ENCODE results near the gene TCF4.

Gene TCF4

DNA sequence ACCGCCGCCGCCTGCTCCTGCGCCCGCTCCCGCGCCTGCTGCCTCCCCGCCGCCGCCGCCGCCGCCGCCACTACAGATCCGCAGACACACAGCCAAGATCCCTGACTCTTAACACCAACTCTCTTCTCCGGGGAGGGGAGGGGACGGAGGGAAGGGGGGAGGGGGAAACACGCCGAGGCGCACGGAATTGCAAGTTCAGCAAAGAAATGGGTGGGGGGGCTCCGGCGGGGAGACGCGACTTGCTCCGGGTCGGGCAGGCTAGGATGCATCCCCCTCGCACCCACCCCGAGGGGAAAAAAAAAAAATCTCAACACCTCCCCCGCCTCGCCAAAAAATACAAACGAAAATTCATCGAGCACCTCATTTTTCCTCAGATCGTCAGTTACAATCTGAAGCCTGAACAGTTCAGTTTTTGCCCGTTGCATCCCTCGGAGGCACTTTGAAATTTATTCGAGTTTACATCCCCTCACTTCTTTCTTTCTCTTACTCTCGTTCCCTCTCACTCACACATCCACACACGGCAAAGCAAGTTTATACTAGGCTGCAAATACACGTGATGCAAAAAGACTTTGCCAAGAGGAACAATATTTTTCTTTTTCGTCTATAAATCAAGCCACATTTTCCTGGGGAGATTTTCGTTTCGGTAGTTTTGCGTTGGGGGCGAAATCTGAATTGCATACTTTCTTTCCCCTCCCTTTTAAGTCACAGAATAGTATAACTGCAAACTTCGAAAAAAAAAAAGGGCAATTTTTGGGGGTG is at the start of gene TCF4:
TSS of gene TCF4 (minus strand) at position 82 of the 759 bp plus-strand sequence. CDS start 1,076 bp downstream, outside the sequence.
- Histone ChIP-seq H3K4me3 (ENCODE audit: low read depth in 1 of 2, low read length in 2 of 2) (peak within 1 kb of the TSS; percentile 63 to 75), H3K9me3 (ENCODE audit: control insufficient read depth in 1 of 2, low read length in 2 of 2) (no peaks in the 10 kb centered on the region), H3K36me3 (ENCODE audit: control insufficient read depth in 1 of 2, insufficient read depth in 2 of 2, low read length in 2 of 2) (no peaks in the 10 kb centered on the region), H3K9ac (ENCODE audit: low read depth in 1 of 2, low read length in 2 of 2) (peak within 1 kb of the TSS in 1 of 2 donors; percentile 39), H3K4me1 (ENCODE audit: control insufficient read depth in 1 of 2, insufficient read depth in 2 of 2, low read length in 2 of 2) (no peaks in the 10 kb centered on the region), H3K27ac (ENCODE audit: low read depth, low read length) (peak within 1 kb of the TSS; percentile 50), H3K27me3 (ENCODE audit: control insufficient read depth in 1 of 2, insufficient read depth in 2 of 2, low read length in 2 of 2) (peaks cover 0 to 20% of the 10 kb centered on the region in 2 donors)

- no peak overlapping the region for H3K9ac ChIP-seq (ENCODE audit: low read depth in 1 of 2, low read length in 2 of 2)
- no peaks in the 10 kb centered on the region for H3K9me3 ChIP-seq (ENCODE audit: control insufficient read depth in 1 of 2, low read length in 2 of 2)
- no peak overlapping the region for H3K27ac ChIP-seq (ENCODE audit: low read depth, low read length)
- H3K4me1 ChIP-seq (ENCODE audit: control insufficient read depth in 1 of 2, insufficient read depth in 2 of 2, low read length in 2 of 2) = no peaks in the 10 kb centered on the region
- H3K4me3 ChIP-seq (ENCODE audit: low read depth in 1 of 2, low read length in 2 of 2) = no peak overlapping the region
- H3K36me3 ChIP-seq (ENCODE audit: control insufficient read depth in 1 of 2, insufficient read depth in 2 of 2, low read length in 2 of 2) = no peaks in the 10 kb centered on the region
- H3K27me3 ChIP-seq (ENCODE audit: control insufficient read depth in 1 of 2, insufficient read depth in 2 of 2, low read length in 2 of 2) = no peaks in the 10 kb centered on the region
Measured at GRCh38 chr18:55637204-55637603, 49.2 kb upstream of the TCF4 start.

- no peaks in the 10 kb centered on the region for H3K4me1 ChIP-seq (ENCODE audit: control insufficient read depth in 1 of 2, insufficient read depth in 2 of 2, low read length in 2 of 2)
- no peaks in the 10 kb centered on the region for H3K36me3 ChIP-seq (ENCODE audit: control insufficient read depth in 1 of 2, insufficient read depth in 2 of 2, low read length in 2 of 2)
- no peaks in the 10 kb centered on the region for H3K27me3 ChIP-seq (ENCODE audit: control insufficient read depth in 1 of 2, insufficient read depth in 2 of 2, low read length in 2 of 2)
- no peak overlapping the region for H3K27ac ChIP-seq (ENCODE audit: low read depth, low read length)
- no peaks in the 10 kb centered on the region for H3K9me3 ChIP-seq (ENCODE audit: control insufficient read depth in 1 of 2, low read length in 2 of 2)
- no peak overlapping the region for H3K4me3 ChIP-seq (ENCODE audit: low read depth in 1 of 2, low read length in 2 of 2)
- no peak overlapping the region for H3K9ac ChIP-seq (ENCODE audit: low read depth in 1 of 2, low read length in 2 of 2)
Measured at GRCh38 chr18:55635439-55635838, 47.4 kb upstream of the TCF4 start.

GRCh38 chr18:55634545-55634944 is 46.6 kb upstream of the TCF4 start:
- H3K36me3 ChIP-seq (ENCODE audit: control insufficient read depth in 1 of 2, insufficient read depth in 2 of 2, low read length in 2 of 2) = no peaks in the 10 kb centered on the region
- no peak overlapping the region for H3K9ac ChIP-seq (ENCODE audit: low read depth in 1 of 2, low read length in 2 of 2)
- H3K4me1 ChIP-seq (ENCODE audit: control insufficient read depth in 1 of 2, insufficient read depth in 2 of 2, low read length in 2 of 2) = no peaks in the 10 kb centered on the region
- no peak overlapping the region for H3K27ac ChIP-seq (ENCODE audit: low read depth, low read length)
- H3K27me3 ChIP-seq (ENCODE audit: control insufficient read depth in 1 of 2, insufficient read depth in 2 of 2, low read length in 2 of 2) = no peaks in the 10 kb centered on the region
- H3K9me3 ChIP-seq (ENCODE audit: control insufficient read depth in 1 of 2, low read length in 2 of 2) = no peaks in the 10 kb centered on the region
- H3K4me3 ChIP-seq (ENCODE audit: low read depth in 1 of 2, low read length in 2 of 2) = no peak overlapping the region

DNA sequence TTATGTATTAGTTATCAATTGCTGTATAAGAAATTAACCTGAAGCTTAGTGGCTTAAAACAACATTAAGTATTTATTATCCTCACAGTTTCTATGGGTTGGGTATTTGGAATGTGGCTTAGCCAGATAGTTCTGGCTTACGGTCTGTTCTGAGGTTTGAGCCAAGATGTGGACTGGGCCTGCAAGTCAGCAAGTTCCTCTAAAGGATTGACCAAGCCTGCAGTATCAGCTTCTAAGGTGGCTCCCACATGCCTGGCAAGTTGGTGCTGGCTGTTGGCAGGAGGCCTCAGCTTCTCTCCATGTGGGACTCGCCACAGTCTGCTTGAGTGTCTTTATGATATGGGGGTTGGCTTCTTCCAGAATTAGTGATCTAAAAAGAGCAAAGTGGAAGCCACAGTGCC is 45.0 kb upstream of the TCF4 start:
- H3K9me3 ChIP-seq (ENCODE audit: control insufficient read depth in 1 of 2, low read length in 2 of 2) = no peaks in the 10 kb centered on the region
- H3K27me3 ChIP-seq (ENCODE audit: control insufficient read depth in 1 of 2, insufficient read depth in 2 of 2, low read length in 2 of 2) = no peaks in the 10 kb centered on the region
- no peak overlapping the region for H3K9ac ChIP-seq (ENCODE audit: low read depth in 1 of 2, low read length in 2 of 2)
- no peak overlapping the region for H3K27ac ChIP-seq (ENCODE audit: low read depth, low read length)
- no peaks in the 10 kb centered on the region for H3K4me1 ChIP-seq (ENCODE audit: control insufficient read depth in 1 of 2, insufficient read depth in 2 of 2, low read length in 2 of 2)
- H3K36me3 ChIP-seq (ENCODE audit: control insufficient read depth in 1 of 2, insufficient read depth in 2 of 2, low read length in 2 of 2) = no peaks in the 10 kb centered on the region
- H3K4me3 ChIP-seq (ENCODE audit: low read depth in 1 of 2, low read length in 2 of 2) = no peak overlapping the region

DNA sequence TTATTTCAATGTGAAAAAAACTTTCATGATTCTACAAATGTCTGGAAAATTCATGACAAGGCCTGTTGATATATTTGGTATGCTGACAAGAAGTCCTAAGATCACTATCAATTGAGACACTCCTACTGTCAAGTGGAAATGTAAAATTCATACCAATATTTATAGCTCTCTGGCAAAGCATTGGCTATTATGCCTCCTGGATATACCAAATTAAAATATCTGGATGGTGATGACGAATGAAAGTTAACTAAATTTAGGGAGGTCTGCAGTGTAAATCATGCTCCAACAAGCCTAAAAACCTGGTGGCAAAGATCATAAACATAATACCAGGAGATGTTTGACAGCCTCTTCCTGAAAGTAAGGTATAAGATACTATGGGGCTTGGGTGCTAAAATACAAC is 41.1 kb upstream of the TCF4 start:
- Histone ChIP-seq H3K9ac (ENCODE audit: low read depth in 1 of 2, low read length in 2 of 2) (no peak overlapping the region), H3K27ac (ENCODE audit: low read depth, low read length) (no peak overlapping the region), H3K27me3 (ENCODE audit: control insufficient read depth in 1 of 2, insufficient read depth in 2 of 2, low read length in 2 of 2) (no peaks in the 10 kb centered on the region), H3K4me3 (ENCODE audit: low read depth in 1 of 2, low read length in 2 of 2) (no peak overlapping the region), H3K36me3 (ENCODE audit: control insufficient read depth in 1 of 2, insufficient read depth in 2 of 2, low read length in 2 of 2) (no peaks in the 10 kb centered on the region), H3K4me1 (ENCODE audit: control insufficient read depth in 1 of 2, insufficient read depth in 2 of 2, low read length in 2 of 2) (no peaks in the 10 kb centered on the region), H3K9me3 (ENCODE audit: control insufficient read depth in 1 of 2, low read length in 2 of 2) (no peaks in the 10 kb centered on the region)

DNA sequence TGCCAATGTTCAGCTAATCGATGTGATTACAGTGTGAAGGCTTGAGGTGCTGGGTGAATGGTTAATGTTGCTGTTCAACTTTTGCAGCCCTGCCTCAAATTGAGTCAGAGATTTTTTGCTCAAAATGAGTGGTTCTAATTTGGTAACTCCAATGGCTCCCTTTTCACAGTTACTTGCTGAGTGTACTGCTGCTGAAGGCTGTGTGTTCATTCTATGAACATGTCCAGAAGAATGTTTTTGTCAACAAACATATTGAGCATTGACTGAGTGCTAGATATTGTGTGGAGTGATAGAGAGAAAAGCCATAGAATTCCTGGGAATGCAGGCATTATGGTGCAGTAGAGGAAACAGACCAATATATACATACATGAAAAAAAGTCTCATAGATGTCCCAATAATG is 39.0 kb upstream of the TCF4 start:
- Histone ChIP-seq H3K27me3 (ENCODE audit: control insufficient read depth in 1 of 2, insufficient read depth in 2 of 2, low read length in 2 of 2) (no peaks in the 10 kb centered on the region), H3K4me3 (ENCODE audit: low read depth in 1 of 2, low read length in 2 of 2) (no peak overlapping the region), H3K9me3 (ENCODE audit: control insufficient read depth in 1 of 2, low read length in 2 of 2) (no peaks in the 10 kb centered on the region), H3K4me1 (ENCODE audit: control insufficient read depth in 1 of 2, insufficient read depth in 2 of 2, low read length in 2 of 2) (no peaks in the 10 kb centered on the region), H3K9ac (ENCODE audit: low read depth in 1 of 2, low read length in 2 of 2) (no peak overlapping the region), H3K36me3 (ENCODE audit: control insufficient read depth in 1 of 2, insufficient read depth in 2 of 2, low read length in 2 of 2) (no peaks in the 10 kb centered on the region), H3K27ac (ENCODE audit: low read depth, low read length) (no peak overlapping the region)

- Histone ChIP-seq H3K9ac (ENCODE audit: low read depth in 1 of 2, low read length in 2 of 2) (no peak overlapping the region), H3K27me3 (ENCODE audit: control insufficient read depth in 1 of 2, insufficient read depth in 2 of 2, low read length in 2 of 2) (no peaks in the 10 kb centered on the region)
Measured at GRCh38 chr18:55625901-55626300, 37.9 kb upstream of the TCF4 start.

GRCh38 chr18:55623626-55624025 is 35.6 kb upstream of the TCF4 start:
- H3K36me3 ChIP-seq (ENCODE audit: control insufficient read depth in 1 of 2, insufficient read depth in 2 of 2, low read length in 2 of 2) = no peaks in the 10 kb centered on the region
- no peaks in the 10 kb centered on the region for H3K9me3 ChIP-seq (ENCODE audit: control insufficient read depth in 1 of 2, low read length in 2 of 2)
- H3K27ac ChIP-seq (ENCODE audit: low read depth, low read length) = no peak overlapping the region
- no peak overlapping the region for H3K9ac ChIP-seq (ENCODE audit: low read depth in 1 of 2, low read length in 2 of 2)
- H3K4me1 ChIP-seq (ENCODE audit: control insufficient read depth in 1 of 2, insufficient read depth in 2 of 2, low read length in 2 of 2) = no peaks in the 10 kb centered on the region
- no peak overlapping the region for H3K4me3 ChIP-seq (ENCODE audit: low read depth in 1 of 2, low read length in 2 of 2)
- H3K27me3 ChIP-seq (ENCODE audit: control insufficient read depth in 1 of 2, insufficient read depth in 2 of 2, low read length in 2 of 2) = no peaks in the 10 kb centered on the region

More at GRCh38 chr18:55625901-55626300, 37.9 kb upstream of the TCF4 start:
- no peaks in the 10 kb centered on the region for H3K9me3 ChIP-seq (ENCODE audit: control insufficient read depth in 1 of 2, low read length in 2 of 2)
- H3K4me1 ChIP-seq (ENCODE audit: control insufficient read depth in 1 of 2, insufficient read depth in 2 of 2, low read length in 2 of 2) = no peaks in the 10 kb centered on the region
- H3K36me3 ChIP-seq (ENCODE audit: control insufficient read depth in 1 of 2, insufficient read depth in 2 of 2, low read length in 2 of 2) = no peaks in the 10 kb centered on the region
- H3K4me3 ChIP-seq (ENCODE audit: low read depth in 1 of 2, low read length in 2 of 2) = no peak overlapping the region
- H3K27ac ChIP-seq (ENCODE audit: low read depth, low read length) = no peak overlapping the region

- Histone ChIP-seq H3K9me3 (ENCODE audit: control insufficient read depth in 1 of 2, low read length in 2 of 2) (no peaks in the 10 kb centered on the region), H3K4me1 (ENCODE audit: control insufficient read depth in 1 of 2, insufficient read depth in 2 of 2, low read length in 2 of 2) (no peaks in the 10 kb centered on the region), H3K36me3 (ENCODE audit: control insufficient read depth in 1 of 2, insufficient read depth in 2 of 2, low read length in 2 of 2) (no peaks in the 10 kb centered on the region), H3K27me3 (ENCODE audit: control insufficient read depth in 1 of 2, insufficient read depth in 2 of 2, low read length in 2 of 2) (no peaks in the 10 kb centered on the region), H3K9ac (ENCODE audit: low read depth in 1 of 2, low read length in 2 of 2) (no peak overlapping the region), H3K4me3 (ENCODE audit: low read depth in 1 of 2, low read length in 2 of 2) (no peak overlapping the region), H3K27ac (ENCODE audit: low read depth, low read length) (no peak overlapping the region)
Measured at GRCh38 chr18:55610506-55610905, 22.5 kb upstream of the TCF4 start.

Data from duodenal mucosa (tissue), 2 donors.